Measurements from ENCODE around the gene MAP3K8. TPM values are rescaled to one million over a fixed set of nuclear protein-coding genes. Genes with fewer than 3 reads are reported as not detected.

Gene MAP3K8
- polyA plus RNA-seq (2011; rRNA removed) (13.7 and 18.5 TPM in 2 replicates), polyA minus RNA-seq (2011; rRNA and poly(A)+ RNA removed) (16.1 and 20.0 TPM in 2 replicates)

- no peaks in the 10 kb centered on the region for H3K27me3 ChIP-seq (ENCODE audit: control insufficient read depth, insufficient read depth, low read length)
- CTCF ChIA-PET, result interaction anchor here (1.3 to 1.6 kb wide), 2 partner anchors 34 to 42 kb away, joined by 4 to 5 read pairs; no protein-coding TSS in a partner anchor
- peak; percentile 57 for DNase-seq (ENCODE audit: low read depth)
- H3K4me3 ChIP-seq (ENCODE audit: low read depth, low read length), result peak within 1 kb of the TSS; percentile 88
- POLR2A ChIA-PET, result interaction anchor here (0.6 to 2.1 kb wide), 7 partner anchors 8 to 371 kb away, joined by 3 to 6 read pairs (median 4); no protein-coding TSS in a partner anchor
- TF ChIP-seq CTCF (IDR thresholded peaks at IDR 0.05; ENCODE audit: insufficient read depth, low read depth, low read length), result no peak
- H3K36me3 ChIP-seq (ENCODE audit: control insufficient read depth, insufficient read depth, low read length), result no peaks in the 10 kb centered on the region
These were observed at the start of gene MAP3K8 for GRCh38 chr10:30433730-30434272. MAP3K8 (plus strand) TSS chr10:30434184; CDS start chr10:30438939, 4,755 bp downstream.

- peak; percentile 53 for TF ChIP-seq CTCF (IDR thresholded peaks at IDR 0.05; ENCODE audit: insufficient read depth, low read depth, low read length)
- no peak overlapping the region for H3K4me3 ChIP-seq (ENCODE audit: low read depth, low read length)
- peaks cover 13% of the 10 kb centered on the region for H3K27me3 ChIP-seq (ENCODE audit: control insufficient read depth, insufficient read depth, low read length)
- H3K36me3 ChIP-seq (ENCODE audit: control insufficient read depth, insufficient read depth, low read length), result no peaks in the 10 kb centered on the region
- CTCF ChIA-PET, result interaction anchor here (0.7 to 3.9 kb wide), 9 partner anchors 8 to 387 kb away, joined by 3 to 22 read pairs (median 4); no protein-coding TSS in a partner anchor
- POLR2A ChIA-PET, result interaction anchor here (0.6 kb wide), 1 partner anchor 469 kb away, joined by 5 read pairs; no protein-coding TSS in a partner anchor
- DNase-seq (ENCODE audit: low read depth), result no peak
These were observed 49.2 kb upstream of the MAP3K8 start for GRCh38 chr10:30384701-30385201.

GRCh38 chr10:30386801-30387588 lies 47.0 kb upstream of the MAP3K8 start:
- POLR2A ChIA-PET, result no interaction called here
- CTCF ChIA-PET, result no interaction called here
- no peak for DNase-seq (ENCODE audit: low read depth)

GRCh38 chr10:30387646-30388243 lies 46.2 kb upstream of the MAP3K8 start:
- peaks cover 10% of the 10 kb centered on the region for H3K27me3 ChIP-seq (ENCODE audit: control insufficient read depth, insufficient read depth, low read length)
- DNase-seq (ENCODE audit: low read depth), result no peak
- CTCF ChIA-PET, result interaction anchor here (2.2 kb wide), 1 partner anchor 203 kb away, joined by 12 read pairs; no protein-coding TSS in a partner anchor
- no peaks in the 10 kb centered on the region for H3K36me3 ChIP-seq (ENCODE audit: control insufficient read depth, insufficient read depth, low read length)
- POLR2A ChIA-PET, result no interaction called here
- TF ChIP-seq CTCF (IDR thresholded peaks at IDR 0.05; ENCODE audit: insufficient read depth, low read depth, low read length), result peak; percentile 12; the same call in 1 of the 2 replicates
- H3K4me3 ChIP-seq (ENCODE audit: low read depth, low read length), result no peak overlapping the region

More at GRCh38 chr10:30386801-30387588, 47.0 kb upstream of the MAP3K8 start:
- no peak for TF ChIP-seq CTCF (IDR thresholded peaks at IDR 0.05; ENCODE audit: insufficient read depth, low read depth, low read length)
- Histone ChIP-seq H3K36me3 (ENCODE audit: control insufficient read depth, insufficient read depth, low read length) (no peaks in the 10 kb centered on the region), H3K27me3 (ENCODE audit: control insufficient read depth, insufficient read depth, low read length) (peaks cover 10% of the 10 kb centered on the region), H3K4me3 (ENCODE audit: low read depth, low read length) (no peak overlapping the region)

Measured in BJ (cell line).